Islet precursor cell (in vitro differentiated cells): Measurements from ENCODE around the gene CTSF.
"Not testable (repeated sequence)": the region's sequence is repeated elsewhere in the genome, so short reads cannot be mapped to it uniquely, and the experiment has no call there.

Experiments
- DNase-seq: peaks from one replicate; pipeline ENCODE4 v3.0.0-alpha.2; 2018

The CTSF gene

GRCh38 chr11:66589315-66589714 is 20.9 kb upstream of the CTSF start:
- not testable (repeated sequence) for DNase-seq

- DNase-seq, result no peak
Observed at GRCh38 chr11:66586136-66586535, 17.7 kb upstream of the CTSF start.

- DNase-seq, result not testable (repeated sequence)
Observed at GRCh38 chr11:66585447-66585846, 17.0 kb upstream of the CTSF start.

- peak; percentile 82 for DNase-seq
Observed at GRCh38 chr11:66582565-66583147, 14.2 kb upstream of the CTSF start.

GRCh38 chr11:66581261-66581660 is 12.9 kb upstream of the CTSF start:
- no peak for DNase-seq

- no peak for DNase-seq
Observed at GRCh38 chr11:66580803-66581202, 12.4 kb upstream of the CTSF start.

- peak; percentile 85 for DNase-seq
Observed at GRCh38 chr11:66579017-66579606, 10.7 kb upstream of the CTSF start.

- no peak for DNase-seq
Observed at GRCh38 chr11:66570850-66571180, 2.4 kb upstream of the CTSF start.

GRCh38 chr11:66570079-66570849 is 1.9 kb upstream of the CTSF start:
- peak; percentile 59 for DNase-seq

- DNase-seq, result no peak
Observed at GRCh38 chr11:66569076-66569475, 670 bp upstream of the CTSF start.

- DNase-seq, result peak; percentile 48
Observed at GRCh38 chr11:66567787-66568123, 651 bp downstream of the CTSF start.

- DNase-seq, result no peak
Observed at GRCh38 chr11:66566221-66566620, 2.2 kb downstream of the CTSF start.

- peak; percentile 50 for DNase-seq
Observed at GRCh38 chr11:66564984-66565383, 3.4 kb downstream of the CTSF start.

- no peak for DNase-seq
Observed at GRCh38 chr11:66564538-66564937, 3.9 kb downstream of the CTSF start.

GRCh38 chr11:66563832-66564231 is 4.6 kb downstream of the CTSF start:
- peak; percentile 39 for DNase-seq

GRCh38 chr11:66562907-66563583 is 5.4 kb downstream of the CTSF start:
- DNase-seq, result no peak

- DNase-seq, result no peak
Observed at GRCh38 chr11:66562275-66562674, 6.1 kb downstream of the CTSF start.

GRCh38 chr11:66561975-66562248 is 6.5 kb downstream of the CTSF start:
- DNase-seq, result no peak

- DNase-seq, result peak; percentile 47
Observed at GRCh38 chr11:66561178-66561974, 7.0 kb downstream of the CTSF start.

GRCh38 chr11:66559866-66560676 is 8.3 kb downstream of the CTSF start:
- peak; percentile 43 for DNase-seq

GRCh38 chr11:66559142-66559865 is 9.1 kb downstream of the CTSF start:
- no peak for DNase-seq
